ENCODE measurements around the gene TBC1D22A. TPM values are rescaled to one million over a fixed set of nuclear protein-coding genes. Genes with fewer than 3 reads are reported as not detected.

TBC1D22A gene
- total RNA-seq, 1 experiment from 2014 or later = 32.6 TPM

- H3K4me3 ChIP-seq (ENCODE audit: low read depth, low read length) = no peak overlapping the region
- H3K27me3 Mint-ChIP-seq (ENCODE audit: insufficient read depth, unreplicated experiment) = no peaks in the 10 kb centered on the region
- POLR2A ChIA-PET = no interaction called here
- no peaks in the 10 kb centered on the region for H3K9me3 ChIP-seq
- H3K27me3 ChIP-seq (replicated peaks; ENCODE audit: control insufficient read depth, insufficient read depth, low read length) = no peaks in the 10 kb centered on the region
- no peaks in the 10 kb centered on the region for H3K4me1 ChIP-seq
- intact Hi-C loops (cut with micrococcal nuclease; ENCODE audit: unreplicated experiment) = no loop called here
- H3K36me3 Mint-ChIP-seq (ENCODE audit: insufficient read depth, unreplicated experiment) = peaks cover 19% of the 10 kb centered on the region
- CTCF ChIA-PET = no interaction called here
- no peak for DNase-seq
- no peaks in the 10 kb centered on the region for H3K36me3 ChIP-seq (ENCODE audit: control insufficient read depth, insufficient read depth, low read length)
- H3K9me3 Mint-ChIP-seq (ENCODE audit: unreplicated experiment) = no peaks in the 10 kb centered on the region
- BruUV-seq (replicated peaks) = no TSS peak
- no peaks in the 10 kb centered on the region for H3K4me1 Mint-ChIP-seq (ENCODE audit: low read depth, unreplicated experiment)
- TF ChIP-seq CTCF (IDR thresholded peaks at IDR 0.05; ENCODE audit: insufficient read depth in 1 of 2, low read depth in 1 of 2, low read length in 1 of 2, severe bottlenecking in 1 of 2, unreplicated experiment in 1 of 2) = no peak
- no peak overlapping the region for H3K27ac Mint-ChIP-seq (ENCODE audit: unreplicated experiment)
- H3K4me3 Mint-ChIP-seq (ENCODE audit: unreplicated experiment) = no peak overlapping the region
These were observed 301.6 kb downstream of the TBC1D22A start for GRCh38 chr22:47064016-47064415.

DNA sequence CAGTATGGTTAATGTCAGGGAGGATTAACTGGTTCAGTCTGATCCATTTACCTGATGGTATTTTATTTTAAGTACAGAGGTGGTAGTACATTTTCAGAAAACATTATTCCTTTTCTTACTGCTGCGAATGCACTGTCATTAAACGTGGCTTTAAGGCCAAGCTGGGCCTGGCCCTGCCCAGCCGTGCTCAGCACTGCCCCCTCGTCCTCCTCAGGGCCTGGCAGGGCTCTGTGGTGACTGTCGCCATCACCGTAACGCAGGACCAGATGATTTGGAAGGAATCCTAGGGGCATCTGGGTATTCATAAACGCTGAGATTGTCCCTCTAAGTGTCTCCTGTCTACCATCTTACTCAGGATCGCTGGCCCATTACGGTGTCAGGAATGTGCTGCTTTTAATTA, 302.0 kb downstream of the TBC1D22A start:
- Histone ChIP-seq H3K4me1 (no peaks in the 10 kb centered on the region), H3K27me3 (replicated peaks; ENCODE audit: control insufficient read depth, insufficient read depth, low read length) (no peaks in the 10 kb centered on the region), H3K4me3 (ENCODE audit: low read depth, low read length) (no peak overlapping the region), H3K36me3 (ENCODE audit: control insufficient read depth, insufficient read depth, low read length) (no peaks in the 10 kb centered on the region), H3K9me3 (no peaks in the 10 kb centered on the region)
- BruUV-seq (replicated peaks) = no TSS peak
- ChIA-PET POLR2A (no interaction called here), CTCF (no interaction called here)
- Mint-ChIP-seq H3K36me3 (ENCODE audit: insufficient read depth, unreplicated experiment) (peaks cover 19% of the 10 kb centered on the region), H3K9me3 (ENCODE audit: unreplicated experiment) (no peaks in the 10 kb centered on the region), H3K4me3 (ENCODE audit: unreplicated experiment) (no peak overlapping the region), H3K27ac (ENCODE audit: unreplicated experiment) (no peak overlapping the region), H3K27me3 (ENCODE audit: insufficient read depth, unreplicated experiment) (no peaks in the 10 kb centered on the region), H3K4me1 (ENCODE audit: low read depth, unreplicated experiment) (no peaks in the 10 kb centered on the region)
- DNase-seq = no peak
- no peak for TF ChIP-seq CTCF (IDR thresholded peaks at IDR 0.05; ENCODE audit: insufficient read depth in 1 of 2, low read depth in 1 of 2, low read length in 1 of 2, severe bottlenecking in 1 of 2, unreplicated experiment in 1 of 2)
- intact Hi-C loops (cut with micrococcal nuclease; ENCODE audit: unreplicated experiment) = no loop called here

DNA sequence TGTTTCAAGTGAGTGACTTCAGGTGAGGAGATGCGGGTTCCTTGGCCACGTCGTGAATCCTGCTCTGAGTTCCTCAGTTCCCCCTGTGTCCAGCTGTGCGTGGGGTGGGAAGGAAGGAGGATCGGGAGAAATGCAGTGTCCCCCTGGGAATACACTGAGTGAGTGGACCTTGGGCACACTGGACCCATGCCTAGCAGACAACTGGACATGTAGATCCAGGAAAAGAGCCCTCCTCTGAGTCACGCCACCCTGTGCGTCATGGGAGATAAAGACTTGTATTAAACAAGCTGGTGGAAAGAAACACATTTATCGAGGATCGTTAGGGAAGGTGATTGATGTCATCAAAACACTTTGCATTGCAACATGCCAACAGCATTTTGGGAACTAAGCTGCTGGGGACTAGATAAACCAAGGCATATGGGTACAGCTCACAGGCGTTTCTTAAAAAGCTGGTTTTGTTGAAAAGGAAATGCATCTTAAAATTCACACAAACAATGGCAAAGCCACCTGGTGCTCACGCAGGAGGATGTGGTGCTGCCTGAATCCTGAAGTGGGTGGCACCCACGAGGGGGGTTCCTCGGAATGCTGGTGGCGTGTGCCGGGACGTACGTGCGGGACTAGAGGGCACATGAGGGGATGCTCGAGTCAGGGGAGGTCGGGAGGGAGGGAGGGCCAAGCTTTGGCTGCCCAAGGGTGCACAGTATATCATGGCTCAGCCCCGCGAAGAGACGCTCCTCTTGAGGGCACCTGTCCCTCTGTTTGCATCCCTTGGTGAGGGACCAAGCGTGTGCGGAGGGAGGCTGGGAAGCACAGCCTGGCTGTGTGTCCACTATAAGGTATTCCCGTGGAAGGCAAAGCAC, 303.5 kb downstream of the TBC1D22A start:
- POLR2A ChIA-PET = no interaction called here
- H3K9me3 Mint-ChIP-seq (ENCODE audit: unreplicated experiment) = no peaks in the 10 kb centered on the region
- TF ChIP-seq CTCF (IDR thresholded peaks at IDR 0.05; ENCODE audit: insufficient read depth in 1 of 2, low read depth in 1 of 2, low read length in 1 of 2, severe bottlenecking in 1 of 2, unreplicated experiment in 1 of 2) = no peak
- Histone ChIP-seq H3K36me3 (ENCODE audit: control insufficient read depth, insufficient read depth, low read length) (no peaks in the 10 kb centered on the region), H3K4me1 (no peaks in the 10 kb centered on the region), H3K9me3 (no peaks in the 10 kb centered on the region), H3K4me3 (ENCODE audit: low read depth, low read length) (no peak overlapping the region), H3K27me3 (replicated peaks; ENCODE audit: control insufficient read depth, insufficient read depth, low read length) (no peaks in the 10 kb centered on the region)
- H3K4me3 Mint-ChIP-seq (ENCODE audit: unreplicated experiment) = no peak overlapping the region
- no peaks in the 10 kb centered on the region for H3K4me1 Mint-ChIP-seq (ENCODE audit: low read depth, unreplicated experiment)
- peaks cover 19% of the 10 kb centered on the region for H3K36me3 Mint-ChIP-seq (ENCODE audit: insufficient read depth, unreplicated experiment)
- H3K27me3 Mint-ChIP-seq (ENCODE audit: insufficient read depth, unreplicated experiment) = no peaks in the 10 kb centered on the region
- BruUV-seq (replicated peaks) = no TSS peak
- intact Hi-C loops (cut with micrococcal nuclease; ENCODE audit: unreplicated experiment) = no loop called here
- CTCF ChIA-PET = no interaction called here
- no peak overlapping the region for H3K27ac Mint-ChIP-seq (ENCODE audit: unreplicated experiment)
- DNase-seq = no peak
